HS-27A (cell line): ENCODE results near the gene LYZL4.
A peak's percentile ranks its signal among the peaks of the same experiment; 100 is the strongest.

Experiments
- DNase-seq: peaks from one replicate; pipeline ENCODE4 v3.0.0-alpha.2; 2012; ENCODE audit warnings: low read depth, missing footprints

Gene LYZL4

GRCh38 chr3:42425736-42426407, 15.5 kb upstream of the LYZL4 start:
- no peak for DNase-seq

GRCh38 chr3:42424911-42425310, 14.5 kb upstream of the LYZL4 start:
- no peak for DNase-seq

GRCh38 chr3:42421818-42422796, 11.7 kb upstream of the LYZL4 start:
- no peak for DNase-seq

GRCh38 chr3:42419563-42419962, 9.2 kb upstream of the LYZL4 start:
- DNase-seq = no peak

- no peak for DNase-seq
These were observed 2.2 kb upstream of the LYZL4 start for GRCh38 chr3:42412526-42413155.

- no peak for DNase-seq
These were observed 1.0 kb upstream of the LYZL4 start for GRCh38 chr3:42411429-42411828.

GRCh38 chr3:42408156-42408555, 2.3 kb downstream of the LYZL4 start:
- DNase-seq = no peak

GRCh38 chr3:42406727-42407450, 3.5 kb downstream of the LYZL4 start:
- no peak for DNase-seq

GRCh38 chr3:42405857-42406256, 4.6 kb downstream of the LYZL4 start:
- no peak for DNase-seq

- no peak for DNase-seq
These were observed 6.7 kb downstream of the LYZL4 start for GRCh38 chr3:42403737-42404136.

- no peak for DNase-seq
These were observed 7.9 kb downstream of the LYZL4 start for GRCh38 chr3:42402394-42403096.

GRCh38 chr3:42398080-42398479, 12.3 kb downstream of the LYZL4 start:
- DNase-seq = no peak

GRCh38 chr3:42397644-42398043, 12.8 kb downstream of the LYZL4 start:
- no peak for DNase-seq

- no peak for DNase-seq
These were observed 15.7 kb downstream of the LYZL4 start for GRCh38 chr3:42394579-42395288.

GRCh38 chr3:42387802-42388651, 22.4 kb downstream of the LYZL4 start:
- no peak for DNase-seq

- DNase-seq = no peak
These were observed 28.8 kb downstream of the LYZL4 start for GRCh38 chr3:42381551-42382082.

GRCh38 chr3:42377681-42378080, 32.7 kb downstream of the LYZL4 start:
- peak; percentile 54 for DNase-seq

GRCh38 chr3:42376344-42376798, 34.0 kb downstream of the LYZL4 start:
- DNase-seq = peak; percentile 81

GRCh38 chr3:42375121-42375800, 35.1 kb downstream of the LYZL4 start:
- DNase-seq = no peak
